GM20000 (cell line): ENCODE data around the gene FAM53B.

ENCODE experiments used
- DNase-seq: peaks from one replicate; pipeline ENCODE4 v3.0.0; 2012; ENCODE audit warnings: low spot score
- CTCF ChIP-seq: IDR thresholded peaks from 2 replicates; pipeline ENCODE4 v1.5.1; 2012; ENCODE audit warnings: mild to moderate bottlenecking, control low read depth; ENCODE audit errors: extremely low read depth, missing control alignments

FAM53B gene

GRCh38 chr10:124622158-124622557 lies 122.0 kb downstream of the FAM53B start:
- DNase-seq, result no peak

DNA sequence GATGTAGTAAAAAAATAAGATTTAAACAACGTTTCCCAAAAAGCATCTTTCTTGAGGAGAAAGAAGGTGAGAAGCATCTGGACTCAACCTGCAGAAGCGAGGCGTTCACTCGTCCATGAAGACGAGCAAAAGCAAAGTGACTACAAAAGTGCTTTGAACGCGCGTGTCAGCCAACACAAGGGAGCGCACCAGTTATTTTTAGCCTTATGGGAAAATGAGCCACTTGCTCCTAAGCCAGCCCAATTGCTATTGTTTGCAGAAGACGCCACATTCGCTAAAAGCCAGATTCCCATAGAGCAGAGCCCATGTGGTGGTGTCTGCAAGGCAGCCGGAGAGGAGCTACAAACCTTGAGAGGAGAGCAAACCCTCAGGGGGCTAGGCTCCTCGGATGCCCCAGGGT lies 122.5 kb downstream of the FAM53B start:
- DNase-seq, result no peak
- TF ChIP-seq CTCF, result no peak

More at GRCh38 chr10:124622158-124622557, 122.0 kb downstream of the FAM53B start:
- TF ChIP-seq CTCF, result no peak

GRCh38 chr10:124619802-124620490 lies 124.2 kb downstream of the FAM53B start:
- DNase-seq, result peak; percentile 70
- TF ChIP-seq CTCF, result no peak

DNA sequence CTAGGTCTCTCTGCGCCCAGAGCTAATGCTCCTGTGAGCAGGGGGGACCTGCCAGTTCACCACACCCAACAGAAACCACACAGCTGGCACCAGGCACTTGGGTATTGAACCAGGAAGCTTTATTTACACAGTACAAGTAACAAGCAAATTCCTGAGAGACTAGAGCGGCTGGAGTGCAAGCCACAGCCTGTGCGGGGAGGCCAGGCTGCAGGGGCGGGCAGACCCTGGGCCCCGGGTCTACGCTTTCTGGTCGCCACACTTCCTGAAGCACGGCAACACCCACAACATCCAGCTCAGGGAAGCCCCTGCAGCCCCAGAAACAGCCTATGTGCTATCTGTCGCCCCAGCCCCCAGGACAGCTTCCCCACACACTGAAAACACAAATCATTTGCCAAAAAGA lies 125.0 kb downstream of the FAM53B start:
- no peak for TF ChIP-seq CTCF
- DNase-seq, result no peak

GRCh38 chr10:124618470-124619073 lies 125.6 kb downstream of the FAM53B start:
- no peak for TF ChIP-seq CTCF
- DNase-seq, result no peak

DNA sequence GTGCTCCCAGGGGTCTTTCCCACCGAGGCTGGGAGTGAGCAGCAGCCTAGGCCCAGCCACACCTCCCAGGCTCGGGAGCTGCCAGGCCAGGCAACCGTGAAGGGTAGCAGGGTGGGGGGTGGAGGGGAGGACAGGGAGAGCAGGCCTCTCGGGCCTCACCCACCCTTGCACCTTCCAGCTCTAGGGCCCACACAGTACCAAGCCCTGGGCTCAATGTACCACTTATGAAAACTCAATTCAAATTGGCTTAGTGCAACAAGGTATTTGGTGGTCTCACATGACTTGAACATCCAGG lies 127.4 kb downstream of the FAM53B start:
- TF ChIP-seq CTCF, result no peak
- no peak for DNase-seq

- DNase-seq, result no peak
- TF ChIP-seq CTCF, result no peak
Measured at GRCh38 chr10:124616040-124616835, 127.9 kb downstream of the FAM53B start.
